ENCODE measurements around the gene GSDME. TPM values are rescaled to one million over a fixed set of nuclear protein-coding genes. Genes with fewer than 3 reads are reported as not detected.
"Not testable (repeated sequence)": the region's sequence is repeated elsewhere in the genome, so short reads cannot be mapped to it uniquely, and the experiment has no call there.

GSDME gene
- total RNA-seq, result 15.7 TPM

- DNase-seq (ENCODE audit: low spot score), result peak; percentile 16
Observed at GRCh38 chr7:24757353-24758275, at the start of gene GSDME. Gene GSDME, minus strand, starts transcription at chr7:24757464. Its CDS starts 7,690 bp downstream, at chr7:24749774.

GRCh38 chr7:24802300-24802699 is 45.0 kb upstream of the GSDME start:
- DNase-seq (ENCODE audit: low spot score), result no peak

DNA sequence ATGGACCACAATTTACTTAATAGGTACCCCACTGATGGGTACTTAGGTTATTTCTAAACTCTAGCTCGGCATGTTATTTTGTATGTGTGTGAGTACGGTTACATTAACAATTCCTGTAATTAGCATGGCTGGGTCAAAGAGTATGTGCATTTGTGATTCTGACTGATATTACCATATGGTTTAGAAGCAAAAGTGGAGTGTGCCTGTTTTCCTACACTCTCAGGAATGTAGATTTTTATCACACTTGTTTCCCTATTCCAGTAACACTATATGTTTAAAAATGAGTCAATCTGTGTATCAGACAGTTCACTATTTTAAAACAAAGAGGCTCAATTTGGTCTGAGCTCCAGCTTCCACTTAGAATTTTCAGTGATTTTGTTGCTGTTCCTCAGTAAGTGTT is 44.6 kb upstream of the GSDME start:
- DNase-seq (ENCODE audit: low spot score), result no peak

- DNase-seq (ENCODE audit: low spot score), result no peak
Observed at GRCh38 chr7:24800667-24801066, 43.4 kb upstream of the GSDME start.

DNA sequence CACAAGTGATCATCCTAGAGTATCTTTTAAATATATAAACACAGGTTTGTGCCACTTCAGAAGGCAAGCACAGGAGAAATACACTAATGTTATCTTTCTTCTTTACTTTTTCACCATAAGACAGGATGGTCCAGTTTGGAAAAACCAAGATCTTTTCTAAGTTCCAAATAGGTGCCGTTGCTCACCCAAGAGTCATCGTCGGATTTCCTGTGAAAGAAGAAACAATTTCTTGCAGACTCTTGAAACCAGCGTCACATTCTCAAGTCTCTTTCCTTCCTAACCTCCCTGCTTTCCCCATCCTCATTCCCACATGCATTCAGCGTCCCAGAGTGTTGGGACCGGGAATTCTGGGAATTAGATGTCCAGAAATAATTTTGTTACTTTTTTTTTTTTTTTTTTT is 42.8 kb upstream of the GSDME start:
- no peak for DNase-seq (ENCODE audit: low spot score)

GRCh38 chr7:24799506-24799905 is 42.2 kb upstream of the GSDME start:
- no peak for DNase-seq (ENCODE audit: low spot score)

DNA sequence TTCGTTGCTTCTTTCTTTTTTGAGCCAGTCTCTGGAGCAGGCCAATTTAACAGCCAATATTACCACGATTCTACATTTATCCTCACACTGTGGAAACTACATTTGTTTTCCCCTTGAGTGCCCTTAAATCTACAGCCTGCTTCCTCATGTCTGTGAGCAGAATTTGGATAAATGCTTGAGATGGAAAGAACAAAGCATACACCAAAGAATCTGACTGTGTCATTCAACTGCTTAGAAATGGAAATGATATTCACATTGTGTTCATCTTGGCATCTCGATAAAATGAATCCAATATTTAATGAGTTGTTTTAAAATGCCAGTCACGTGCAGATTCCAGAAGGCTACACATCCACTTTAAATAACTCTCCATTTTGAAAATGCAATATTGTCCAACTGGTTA is 41.0 kb upstream of the GSDME start:
- no peak for DNase-seq (ENCODE audit: low spot score)

DNA sequence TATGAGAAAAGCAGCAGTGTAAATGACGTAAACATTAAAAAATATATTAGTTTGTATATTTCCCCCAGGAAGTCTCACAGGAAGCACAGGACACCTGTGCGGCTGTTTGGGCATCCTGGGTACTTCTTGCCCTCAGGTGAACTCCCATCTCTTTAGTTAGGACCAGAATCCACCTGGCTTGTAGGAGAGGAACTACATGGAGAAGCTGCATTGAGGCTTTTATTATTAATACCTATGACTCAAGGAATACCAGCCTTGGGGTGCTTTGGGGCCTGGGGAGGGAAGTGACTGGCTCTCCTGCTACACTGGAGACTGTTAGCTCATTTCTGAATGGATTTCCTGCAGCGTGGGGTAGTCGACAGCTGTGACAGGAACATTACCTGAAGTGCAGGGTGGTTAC is 40.0 kb upstream of the GSDME start:
- no peak for DNase-seq (ENCODE audit: low spot score)

DNA sequence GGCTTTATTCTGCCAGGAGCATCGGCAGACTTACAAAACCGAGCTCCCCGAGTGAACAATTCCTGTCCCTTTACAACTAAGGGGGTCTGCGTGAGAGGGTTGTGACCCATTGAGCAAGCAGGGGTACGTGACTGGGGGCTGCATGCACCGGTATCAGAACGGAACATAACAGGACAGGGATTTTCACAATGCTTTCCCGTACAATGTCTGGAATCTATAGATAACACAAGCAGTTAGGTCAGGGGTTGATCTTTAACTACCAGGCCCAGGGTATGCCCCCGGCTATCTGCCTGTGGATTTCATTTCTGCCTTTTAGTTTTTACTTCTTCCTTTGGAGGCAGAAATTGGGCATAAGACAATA is 38.1 kb upstream of the GSDME start:
- DNase-seq (ENCODE audit: low spot score), result no peak

DNA sequence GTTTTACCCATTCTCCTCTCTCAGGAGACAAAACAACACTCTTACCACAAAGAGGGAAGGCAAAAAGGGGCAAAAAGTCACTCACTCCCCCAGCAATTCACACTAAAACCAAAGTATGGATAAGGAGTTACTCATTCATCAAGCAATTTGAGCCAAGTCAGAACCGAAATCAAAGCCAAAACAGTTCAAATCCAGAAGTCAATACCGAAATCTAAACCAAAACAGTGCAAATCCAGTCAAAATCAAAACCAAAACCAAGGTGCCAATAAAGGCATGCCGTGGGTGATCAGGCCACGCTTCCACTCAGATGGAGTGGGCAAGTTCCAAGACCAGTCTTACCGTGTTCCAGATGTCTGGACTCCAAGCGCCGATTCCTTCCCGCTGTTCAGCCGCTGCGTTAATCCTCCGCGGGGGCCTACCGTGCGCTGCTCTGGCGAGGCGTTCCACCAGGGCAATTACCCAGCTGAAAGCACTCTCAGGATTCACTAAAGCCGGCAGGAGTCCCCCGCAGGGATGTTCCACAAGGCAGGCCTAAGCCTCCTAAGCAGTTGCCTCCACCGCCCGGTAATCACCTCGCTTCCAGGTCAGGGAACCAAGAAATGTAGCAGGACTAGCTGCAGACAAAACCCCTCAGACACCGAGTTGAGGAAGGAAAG is 37.6 kb upstream of the GSDME start:
- not testable (repeated sequence) for DNase-seq (ENCODE audit: low spot score)

DNA sequence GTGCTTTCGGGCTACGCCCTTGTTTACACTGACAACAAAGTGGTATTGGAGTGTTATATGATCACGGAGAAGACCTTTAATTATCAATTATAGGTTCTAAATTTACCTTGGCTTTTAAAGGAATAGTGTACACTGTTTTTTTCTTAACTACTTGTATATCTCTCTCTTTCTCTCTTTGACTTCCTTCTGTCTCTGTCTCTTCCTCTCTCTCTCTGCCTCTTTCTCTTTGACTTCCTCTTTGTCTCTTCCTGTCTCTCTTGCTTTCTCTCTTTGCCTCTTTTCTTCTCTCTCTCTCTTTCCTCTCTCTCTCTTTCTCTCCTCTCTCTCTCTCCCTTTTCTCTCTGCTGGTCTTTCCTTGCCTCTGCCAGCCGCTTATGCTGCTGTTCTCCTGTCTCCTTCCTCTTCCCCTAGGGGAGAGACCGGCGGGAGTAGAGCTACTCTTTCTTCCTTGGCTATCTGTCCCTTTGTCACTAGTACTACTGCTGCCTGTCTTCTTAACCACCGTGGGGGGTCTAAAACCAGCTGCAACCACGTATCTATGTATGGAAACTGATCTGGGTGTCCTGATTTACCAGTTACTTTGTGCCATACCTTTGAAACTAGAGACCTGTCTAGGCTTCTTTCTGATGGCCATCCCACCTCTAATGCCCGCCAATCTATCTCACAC is 36.9 kb upstream of the GSDME start:
- no peak for DNase-seq (ENCODE audit: low spot score)

DNA sequence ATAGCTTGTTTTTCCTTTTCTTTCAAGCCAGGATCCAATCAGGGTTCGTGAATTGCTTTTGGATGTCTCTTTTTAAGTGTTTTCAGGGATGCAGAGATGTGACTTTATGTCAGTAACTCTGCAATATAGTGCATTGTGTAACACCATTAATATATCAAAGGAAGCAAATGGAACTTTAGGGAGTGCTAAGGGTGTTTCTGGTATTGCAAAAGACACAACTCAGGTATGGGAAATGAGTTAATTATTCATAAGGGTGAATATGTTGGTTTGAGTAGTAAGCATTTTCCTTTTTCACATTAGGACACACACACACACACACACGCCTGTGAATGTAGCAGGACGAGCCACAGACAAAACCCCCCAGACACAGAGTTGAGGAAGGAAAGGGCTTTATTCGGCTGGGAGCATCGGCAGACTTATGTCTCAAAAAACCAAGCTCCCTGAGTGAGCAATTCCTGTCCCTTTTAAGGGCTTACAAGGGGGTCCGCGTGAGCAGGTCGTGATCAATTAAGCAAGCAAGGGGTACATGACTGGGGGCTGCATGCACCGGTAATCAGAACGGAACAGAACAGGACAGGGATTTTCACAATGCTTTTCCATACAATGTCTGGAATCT is 31.8 kb upstream of the GSDME start:
- no peak for DNase-seq (ENCODE audit: low spot score)

DNA sequence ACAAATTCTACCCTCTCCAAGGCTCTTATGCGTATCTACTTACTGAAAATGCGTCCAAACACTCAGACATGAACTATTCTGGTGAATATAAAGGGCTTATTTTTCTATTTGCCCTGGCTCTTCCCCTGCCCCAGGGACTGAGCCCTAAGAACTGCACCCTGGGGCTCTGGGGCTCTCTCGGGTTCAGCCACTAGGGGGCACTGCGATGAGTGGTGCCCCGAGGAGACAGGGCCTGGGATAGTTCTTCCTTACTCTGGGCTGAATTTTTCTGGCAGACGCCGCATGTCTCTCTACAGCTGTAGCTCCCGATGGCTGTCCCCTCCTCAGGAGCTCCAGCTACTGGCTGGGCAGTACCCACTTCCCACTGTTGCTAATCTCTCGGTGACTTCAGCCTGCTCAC is 30.8 kb upstream of the GSDME start:
- DNase-seq (ENCODE audit: low spot score), result no peak

- no peak for DNase-seq (ENCODE audit: low spot score)
Observed at GRCh38 chr7:24786941-24787340, 29.7 kb upstream of the GSDME start.

DNA sequence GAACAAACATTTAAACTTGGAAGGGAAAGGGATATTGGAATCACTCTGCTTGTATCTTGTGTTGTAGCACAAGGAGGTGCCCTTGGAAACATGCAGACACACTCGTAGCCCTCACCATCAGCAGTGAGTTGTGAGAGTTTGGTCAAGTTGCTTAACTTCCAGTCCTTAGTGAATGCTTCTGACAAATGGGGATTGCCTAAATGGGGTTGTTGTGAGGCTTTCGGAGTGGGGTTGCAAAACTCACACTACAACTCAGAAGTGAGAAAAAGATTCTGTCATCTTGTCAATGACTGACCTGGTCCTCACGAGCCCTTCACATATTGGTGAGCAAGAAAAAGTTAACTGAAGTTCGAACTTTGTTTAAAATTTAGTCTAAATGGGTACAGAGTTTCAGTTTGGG is 29.0 kb upstream of the GSDME start:
- DNase-seq (ENCODE audit: low spot score), result no peak

- no peak for DNase-seq (ENCODE audit: low spot score)
Observed at GRCh38 chr7:24784277-24784676, 27.0 kb upstream of the GSDME start.

- no peak for DNase-seq (ENCODE audit: low spot score)
Observed at GRCh38 chr7:24783698-24784097, 26.4 kb upstream of the GSDME start.

DNA sequence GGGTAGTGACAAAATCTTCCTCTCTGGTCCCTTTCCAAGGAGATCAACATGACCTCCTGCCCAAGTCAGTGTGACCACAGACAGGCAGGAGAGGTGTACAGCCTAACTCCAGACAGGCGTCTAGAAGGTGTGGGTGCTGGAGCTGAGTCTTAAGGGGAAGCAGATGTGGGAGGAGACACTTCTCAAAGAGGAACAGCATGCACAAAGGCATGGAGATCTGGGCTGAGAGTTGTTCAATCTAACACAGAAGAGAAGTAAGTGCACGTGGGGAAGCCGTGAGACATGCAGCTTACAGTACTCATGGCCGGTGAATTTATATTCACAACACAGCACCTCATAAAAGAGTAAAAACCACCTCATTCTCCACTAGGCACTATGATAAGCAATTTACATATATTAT is 23.8 kb upstream of the GSDME start:
- DNase-seq (ENCODE audit: low spot score), result no peak

- DNase-seq (ENCODE audit: low spot score), result no peak
Observed at GRCh38 chr7:24779283-24779655, 22.0 kb upstream of the GSDME start.

DNA sequence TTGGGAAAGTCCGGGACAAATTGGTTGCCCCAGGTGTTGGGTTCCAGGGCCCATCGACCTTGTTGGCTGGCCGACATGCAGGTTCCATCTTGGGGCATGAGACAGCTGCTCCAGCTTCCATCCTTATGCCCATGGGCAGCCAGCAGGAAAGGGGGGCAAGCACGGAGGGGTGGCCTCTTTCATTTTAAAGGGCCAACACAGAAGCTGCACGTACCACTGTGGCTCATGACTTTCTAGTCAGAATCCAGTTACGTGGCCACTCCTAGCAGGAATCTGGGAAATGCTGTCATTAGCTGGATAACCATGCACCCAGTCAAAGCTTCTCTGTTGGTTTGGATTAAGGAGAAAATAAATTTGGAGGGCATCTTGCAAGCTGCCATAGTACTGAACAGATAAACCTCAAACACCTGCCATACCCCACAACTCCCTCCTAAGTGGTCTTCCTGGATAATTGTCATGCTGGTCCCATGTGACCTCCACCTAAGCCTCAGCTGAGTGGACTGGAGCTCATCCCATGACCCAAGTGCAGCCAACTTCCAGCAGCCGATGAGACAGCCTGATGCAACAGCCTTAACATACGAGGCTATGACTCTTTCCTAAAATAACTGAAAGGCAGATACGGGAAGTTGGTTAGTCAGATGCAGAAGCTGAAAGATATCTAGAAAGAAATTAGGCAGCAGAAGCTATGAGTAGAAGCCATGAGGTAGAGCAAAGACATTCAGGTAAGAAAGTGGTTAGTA is 21.4 kb upstream of the GSDME start:
- no peak for DNase-seq (ENCODE audit: low spot score)

GRCh38 chr7:24777806-24778205 is 20.5 kb upstream of the GSDME start:
- no peak for DNase-seq (ENCODE audit: low spot score)

DNA sequence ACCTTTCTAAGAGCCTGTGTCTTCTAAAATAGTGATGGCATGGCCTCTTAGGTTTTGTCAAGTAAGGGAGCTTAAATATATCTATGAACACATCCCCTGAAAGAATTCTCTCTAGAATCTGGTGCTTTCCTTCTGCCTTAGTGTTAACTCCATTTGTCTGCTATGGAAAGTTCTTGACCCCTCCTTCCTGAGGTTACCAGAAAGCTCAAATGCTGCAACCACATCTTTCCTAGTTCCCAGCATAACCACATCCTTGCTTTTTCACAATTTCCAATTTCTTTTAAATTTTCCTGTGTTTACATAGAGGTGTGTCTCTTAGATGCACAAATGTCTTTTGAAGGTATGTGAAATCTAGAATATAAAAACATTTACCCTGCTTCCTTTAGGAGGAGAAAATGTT is 16.4 kb upstream of the GSDME start:
- DNase-seq (ENCODE audit: low spot score), result no peak

All from mucosa of gallbladder (tissue), 1 donor.